GM19099 (cell line): Measurements from ENCODE around the gene CCDC188.

ENCODE experiments used
- POLR2A ChIP-seq: IDR thresholded peaks from 3 replicates; pipeline ENCODE4 v1.6.1; 2011; ENCODE audit warnings: low read depth; ENCODE audit not compliant: insufficient read length; ENCODE audit errors: extremely low read depth

Gene CCDC188

DNA sequence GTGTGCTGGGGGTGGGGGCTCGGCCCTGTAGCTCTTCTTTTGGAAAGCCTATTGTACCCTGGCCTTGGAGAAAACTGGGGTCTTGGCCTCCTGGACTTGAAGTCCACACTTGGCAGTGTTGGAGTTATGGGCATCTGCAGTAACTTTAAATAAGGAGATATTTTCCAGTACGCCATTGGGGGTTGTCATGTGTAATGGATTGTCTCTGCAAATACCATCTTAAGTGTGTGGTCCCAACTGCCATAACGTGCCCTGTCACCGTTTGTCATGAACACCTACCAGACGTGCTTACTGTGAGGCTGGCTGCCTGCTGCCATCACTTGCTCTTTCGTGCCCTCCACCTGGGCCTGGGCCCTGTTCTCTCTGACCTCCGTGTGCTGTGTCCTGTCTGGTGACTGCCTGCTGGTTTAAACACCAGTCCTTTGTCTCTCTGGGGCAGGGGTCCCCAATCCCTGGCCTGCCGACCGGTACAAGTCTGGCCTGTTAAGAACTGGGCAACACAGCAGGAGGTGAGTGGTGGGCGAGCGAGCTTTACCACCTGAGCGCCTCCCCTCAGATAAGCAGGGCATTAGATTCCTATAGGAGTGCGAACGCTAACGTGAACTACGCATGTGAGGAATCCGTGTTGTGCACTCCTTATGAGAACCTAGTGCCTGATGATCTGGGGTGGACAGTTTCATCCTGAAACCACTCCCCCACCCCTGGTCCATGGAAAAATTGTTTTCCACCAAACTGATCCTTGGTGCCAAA is 22.8 kb downstream of the CCDC188 start:
- no peak for TF ChIP-seq POLR2A

DNA sequence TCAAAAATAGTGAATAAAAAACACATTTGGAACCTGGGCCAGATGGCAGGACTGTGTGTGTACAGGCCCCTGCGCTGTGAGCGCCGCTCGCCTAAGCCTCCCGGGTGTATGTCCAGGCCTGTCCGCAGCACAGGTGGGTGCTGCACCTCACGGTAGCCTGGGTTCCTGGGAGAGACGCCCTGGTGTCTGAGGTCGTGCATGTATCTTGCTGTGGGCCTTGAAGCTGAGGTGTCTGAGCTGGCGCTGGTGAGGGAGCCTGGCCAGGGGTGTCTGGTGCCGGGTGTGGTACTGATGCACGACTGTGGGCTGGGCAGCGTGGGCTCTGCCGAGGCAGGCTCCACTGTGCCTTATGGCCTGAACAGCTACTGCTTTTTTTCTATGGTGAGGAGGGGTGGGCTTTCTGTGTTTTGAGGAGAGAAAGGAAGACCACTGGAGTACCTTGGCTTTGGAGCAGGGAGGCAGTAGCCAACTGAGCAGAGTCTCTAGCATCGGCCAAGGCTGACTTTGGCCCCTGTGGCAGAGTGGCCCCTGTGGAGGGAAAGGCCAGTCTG is 23.5 kb downstream of the CCDC188 start:
- TF ChIP-seq POLR2A: no peak

DNA sequence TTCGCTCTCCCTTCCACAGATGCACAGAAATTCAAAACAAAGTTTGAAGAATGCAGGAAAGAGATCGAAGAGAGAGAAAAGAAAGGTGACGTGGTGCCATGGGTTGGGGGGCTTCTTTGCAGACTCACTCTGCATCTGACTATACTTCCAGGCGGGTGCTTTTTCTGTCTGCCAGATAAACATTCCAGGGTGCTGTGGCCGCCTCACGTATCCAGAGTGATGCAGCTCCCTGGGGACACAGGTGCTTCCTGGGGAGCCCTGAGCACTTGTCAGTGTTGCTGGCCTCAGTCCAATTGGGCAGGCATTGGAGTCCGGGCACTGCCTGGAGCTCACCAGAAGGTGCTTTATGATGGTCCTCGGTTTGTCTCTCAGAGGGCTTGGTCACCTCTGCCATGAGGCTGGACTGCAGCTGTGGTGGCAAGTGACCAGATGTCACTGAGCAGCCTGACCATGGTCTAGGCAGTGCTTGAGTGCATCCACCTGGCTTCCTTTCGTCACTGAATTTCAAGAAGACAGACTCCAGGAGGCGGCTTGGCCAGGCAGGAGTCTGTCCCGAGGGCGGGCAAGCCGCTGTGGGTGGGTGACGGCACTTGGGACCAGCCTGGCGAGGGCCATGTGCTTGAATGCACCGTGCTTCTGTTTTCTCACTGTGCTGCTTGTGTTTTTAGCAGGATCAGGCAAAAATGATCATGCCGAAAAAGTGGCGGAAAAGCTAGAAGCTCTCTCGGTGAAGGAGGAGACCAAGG is 24.4 kb downstream of the CCDC188 start:
- no peak for TF ChIP-seq POLR2A

DNA sequence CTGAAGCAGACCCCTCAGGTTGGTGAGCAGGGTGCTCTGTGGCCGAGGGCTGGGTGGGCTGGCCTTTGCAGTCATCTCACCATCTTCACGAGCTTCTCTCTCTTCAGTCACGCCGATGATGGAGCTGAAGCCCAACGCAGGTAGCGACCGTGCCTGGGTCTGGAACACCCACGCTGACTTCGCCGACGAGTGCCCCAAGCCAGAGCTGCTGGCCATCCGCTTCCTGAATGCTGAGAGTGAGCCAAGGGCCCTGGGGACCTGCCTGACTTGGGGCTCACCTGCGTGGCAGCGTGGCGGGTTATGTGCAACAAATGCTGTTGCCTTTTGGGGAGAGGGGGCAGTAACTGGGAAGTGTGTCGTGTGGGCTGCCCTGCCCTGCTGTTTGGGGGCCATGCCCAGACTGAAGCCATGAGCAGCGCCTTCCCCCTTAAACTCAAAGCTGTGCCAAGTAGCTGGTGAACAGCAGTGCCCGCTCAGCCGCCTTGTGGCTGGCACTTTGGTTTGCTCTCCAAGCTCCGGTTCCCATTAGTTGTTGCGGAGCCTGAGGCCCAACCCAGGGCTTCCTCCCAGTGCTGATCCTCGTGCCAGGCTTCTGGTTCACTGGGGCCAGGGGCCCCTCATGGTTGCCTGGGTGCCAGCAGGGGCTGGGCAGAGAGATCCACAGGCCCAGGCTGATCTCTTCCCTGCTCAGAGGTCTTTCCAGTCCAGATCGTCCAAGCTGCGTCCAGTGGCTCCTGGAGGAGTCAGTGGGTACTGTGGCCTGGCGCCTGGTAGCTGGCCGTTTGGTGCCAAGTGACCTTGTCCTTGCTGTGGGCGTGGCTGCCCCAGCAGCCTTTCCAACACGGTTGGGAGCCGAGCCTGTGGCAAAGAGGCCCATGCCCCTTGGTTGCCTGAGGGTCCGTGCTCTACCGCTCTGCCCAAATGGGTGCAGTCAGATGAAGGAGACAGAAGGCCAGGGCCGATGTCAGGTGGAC is 25.4 kb downstream of the CCDC188 start:
- no peak for TF ChIP-seq POLR2A

DNA sequence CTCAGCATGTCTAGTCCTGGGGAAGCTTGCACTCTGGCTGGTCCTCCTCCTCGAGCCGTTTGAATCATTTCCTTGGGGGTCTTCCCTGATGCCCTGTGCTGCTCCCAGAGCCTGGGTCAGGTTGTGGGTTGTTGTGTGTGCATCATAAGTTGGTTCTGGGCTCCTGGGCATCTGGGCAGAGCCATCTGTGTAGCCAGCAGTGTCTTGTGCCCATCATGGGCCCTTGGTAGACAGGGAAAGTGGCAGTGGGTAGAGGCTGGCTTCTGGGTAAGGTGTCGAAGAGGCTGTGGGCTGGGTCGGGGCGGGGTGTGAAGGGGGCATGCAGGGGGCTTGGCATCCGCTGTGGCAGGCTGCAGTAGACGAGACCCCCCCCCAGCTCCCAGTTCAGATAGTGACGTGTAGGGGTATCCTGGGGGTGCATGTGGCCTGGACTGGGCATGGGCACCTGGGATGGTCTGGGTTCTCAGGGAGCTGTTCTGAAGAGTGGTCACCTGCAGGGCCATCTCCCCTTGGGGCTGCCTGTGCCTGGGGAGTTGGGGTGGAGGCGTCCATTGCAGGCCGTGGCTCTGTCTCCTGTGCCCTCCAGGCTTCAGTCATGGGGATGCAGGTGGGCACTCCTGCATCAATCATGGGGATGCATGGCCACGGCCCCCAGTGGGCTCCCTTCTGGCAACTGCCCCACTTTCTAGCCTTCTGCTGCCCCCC is 26.6 kb downstream of the CCDC188 start:
- TF ChIP-seq POLR2A: no peak

DNA sequence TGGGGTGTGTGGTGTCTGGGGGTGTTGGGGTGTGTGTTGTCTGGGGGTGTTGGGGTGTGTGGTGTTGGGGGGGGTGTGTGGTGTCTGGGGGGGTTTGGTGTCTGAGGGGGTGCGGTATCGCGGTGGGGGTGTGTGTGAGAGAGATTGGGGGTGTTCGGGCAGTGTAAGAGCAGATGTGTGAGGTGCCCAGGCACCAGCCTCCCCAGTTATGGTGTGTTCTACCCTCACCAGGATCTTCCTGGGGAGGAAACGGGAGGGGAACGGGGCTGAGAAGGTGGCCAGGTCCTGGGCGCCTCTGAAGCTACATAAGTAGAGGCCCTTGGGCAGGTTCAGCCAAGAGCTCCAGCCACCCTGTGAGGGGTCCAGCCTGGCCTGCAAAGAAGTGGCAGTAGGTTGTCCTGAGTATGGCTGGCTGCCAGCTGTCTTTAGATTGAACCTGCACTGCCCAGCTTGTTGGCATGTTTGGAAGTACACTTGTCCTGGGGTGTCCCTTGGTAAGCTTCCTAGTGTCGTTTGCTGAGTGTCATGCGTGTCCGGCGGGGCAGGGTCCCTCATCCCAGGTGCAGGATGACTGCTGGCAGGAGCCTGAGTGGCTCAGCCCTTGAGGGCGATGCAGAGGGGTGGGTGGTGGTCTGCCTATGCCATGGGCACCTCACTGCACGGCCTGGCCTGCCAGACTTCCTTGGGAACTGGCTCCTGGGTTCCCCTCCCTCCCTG is 27.3 kb downstream of the CCDC188 start:
- TF ChIP-seq POLR2A: no peak

DNA sequence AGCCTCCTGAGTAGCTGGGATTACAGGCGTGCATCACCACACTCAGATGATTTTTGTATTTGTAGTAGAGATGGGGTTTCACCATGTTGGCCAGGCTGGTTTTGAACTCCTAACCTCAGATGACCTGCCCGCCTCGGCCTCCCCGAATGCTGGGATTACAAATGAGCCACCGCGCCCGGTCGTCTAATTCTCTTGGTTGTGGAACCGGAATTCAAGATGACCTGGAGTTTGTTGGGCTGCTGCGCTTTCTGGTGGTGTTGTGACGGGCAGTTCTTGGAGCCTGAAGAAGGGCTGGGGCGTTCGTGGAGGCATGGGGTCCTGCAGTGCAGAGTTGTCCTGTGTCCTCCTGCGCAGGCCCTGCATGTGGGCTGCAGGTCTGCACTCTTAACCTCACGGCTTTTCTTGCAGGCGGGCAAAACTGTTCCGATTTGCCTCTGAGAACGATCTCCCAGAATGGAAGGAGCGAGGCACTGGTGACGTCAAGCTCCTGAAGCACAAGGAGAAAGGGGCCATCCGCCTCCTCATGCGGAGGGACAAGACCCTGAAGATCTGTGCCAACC is 28.9 kb downstream of the CCDC188 start:
- TF ChIP-seq POLR2A: no peak

DNA sequence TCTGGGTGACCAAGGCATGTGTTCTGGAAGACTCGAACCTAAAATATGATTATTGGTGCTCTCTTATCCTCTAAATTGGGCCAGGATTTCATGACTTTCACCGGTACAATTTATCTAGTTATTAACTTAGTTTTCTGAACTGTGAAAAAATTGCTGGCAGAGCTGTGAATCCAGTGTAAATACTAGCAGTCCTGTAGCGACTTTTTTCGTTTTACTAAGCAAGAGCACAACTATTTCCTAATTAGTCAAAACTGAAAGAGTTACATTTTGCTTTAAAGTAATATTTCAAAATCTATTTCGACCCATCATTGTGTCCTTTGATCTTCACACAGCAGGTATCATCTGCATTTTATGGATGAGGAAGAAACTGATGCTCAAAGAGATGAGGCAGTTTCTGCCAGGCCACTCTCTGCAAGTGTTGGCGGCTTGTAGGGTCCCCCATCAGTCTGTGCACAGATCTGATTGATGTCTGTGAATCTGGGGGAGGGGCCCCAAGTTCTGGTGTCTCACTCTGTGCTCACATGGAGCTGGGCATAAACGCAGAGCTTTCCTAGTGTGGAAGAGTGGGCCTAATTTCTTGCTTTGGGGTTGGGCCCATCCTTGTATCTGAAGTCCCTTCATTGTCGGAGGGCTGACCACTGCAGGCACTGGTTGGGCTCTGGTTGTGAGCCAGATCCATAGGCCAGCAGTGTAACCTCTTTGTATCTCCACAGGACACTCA is 32.4 kb downstream of the CCDC188 start:
- TF ChIP-seq POLR2A: no peak

DNA sequence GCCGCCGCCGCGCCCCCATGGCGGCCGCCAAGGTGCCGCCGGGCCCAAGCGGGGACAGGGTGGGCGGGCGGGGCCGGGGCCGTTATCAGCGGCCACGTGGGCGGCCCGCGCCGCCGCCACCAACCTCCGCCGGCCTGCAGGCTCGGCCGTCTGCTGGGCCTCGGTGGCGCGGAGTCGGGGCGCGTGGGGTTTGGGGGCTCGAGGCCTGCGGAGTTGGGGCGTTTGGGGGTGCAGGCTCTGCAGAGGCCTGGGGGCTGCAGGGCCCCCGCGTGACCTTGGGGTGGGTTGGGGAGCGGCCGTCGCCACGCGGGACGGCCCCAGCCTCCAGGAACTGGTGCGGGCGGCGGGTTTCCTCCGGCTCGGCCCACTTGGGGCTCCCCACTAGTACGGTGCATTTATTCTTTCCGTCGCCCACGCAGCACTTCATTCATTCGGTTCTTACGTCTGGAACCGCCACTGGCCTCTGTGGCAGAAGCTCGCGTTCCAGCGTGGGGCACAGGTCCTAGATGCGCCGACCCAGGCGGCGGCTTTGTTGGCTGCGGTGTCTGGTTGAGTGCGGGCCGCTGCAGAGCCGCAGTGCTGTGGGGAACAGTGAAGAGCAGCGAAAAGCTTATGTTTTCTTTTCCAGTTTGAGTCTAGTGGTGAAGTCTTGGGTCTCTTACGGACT is 33.1 kb downstream of the CCDC188 start:
- TF ChIP-seq POLR2A: peak; percentile 10

DNA sequence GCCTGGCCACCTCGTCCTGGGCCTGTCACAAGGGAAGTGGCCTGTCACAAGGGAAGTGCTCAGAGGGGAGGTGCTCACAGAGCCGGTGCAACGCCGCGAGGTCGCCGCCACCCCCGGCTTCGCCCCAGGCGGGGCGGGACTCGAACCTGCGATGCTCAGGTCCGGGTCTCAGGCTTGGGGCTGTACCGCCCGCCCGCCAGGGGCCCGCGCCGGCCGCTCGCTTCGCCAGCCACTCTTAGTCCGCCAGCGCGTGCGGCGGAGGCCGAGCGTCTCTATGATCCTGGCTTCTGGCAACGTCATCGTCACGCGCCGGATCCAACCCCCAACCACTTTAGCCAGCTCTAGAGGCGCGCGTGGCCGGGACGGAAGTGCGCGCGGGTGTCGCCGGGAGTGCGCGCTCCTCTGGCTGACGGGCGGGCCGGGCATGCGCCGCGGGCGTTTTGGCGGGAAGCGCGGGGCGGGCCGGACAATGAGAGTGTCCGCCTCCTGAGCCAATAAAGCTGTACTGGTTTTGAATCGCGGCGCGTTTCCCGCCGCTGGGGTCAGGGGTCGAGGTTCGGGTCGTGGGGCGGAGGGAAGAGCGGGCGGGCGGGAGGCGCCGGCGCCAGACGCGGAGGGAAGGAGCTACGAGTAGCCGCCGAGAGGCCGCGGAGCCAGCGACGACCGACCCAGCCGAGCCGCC is 33.8 kb downstream of the CCDC188 start, which contains the start of gene TRMT2A:
Gene TRMT2A, minus strand, starts transcription at position 276 of the 682 bp plus-strand sequence. CDS start 320 bp downstream, outside the sequence.
- TF ChIP-seq POLR2A: peak; percentile 62

DNA sequence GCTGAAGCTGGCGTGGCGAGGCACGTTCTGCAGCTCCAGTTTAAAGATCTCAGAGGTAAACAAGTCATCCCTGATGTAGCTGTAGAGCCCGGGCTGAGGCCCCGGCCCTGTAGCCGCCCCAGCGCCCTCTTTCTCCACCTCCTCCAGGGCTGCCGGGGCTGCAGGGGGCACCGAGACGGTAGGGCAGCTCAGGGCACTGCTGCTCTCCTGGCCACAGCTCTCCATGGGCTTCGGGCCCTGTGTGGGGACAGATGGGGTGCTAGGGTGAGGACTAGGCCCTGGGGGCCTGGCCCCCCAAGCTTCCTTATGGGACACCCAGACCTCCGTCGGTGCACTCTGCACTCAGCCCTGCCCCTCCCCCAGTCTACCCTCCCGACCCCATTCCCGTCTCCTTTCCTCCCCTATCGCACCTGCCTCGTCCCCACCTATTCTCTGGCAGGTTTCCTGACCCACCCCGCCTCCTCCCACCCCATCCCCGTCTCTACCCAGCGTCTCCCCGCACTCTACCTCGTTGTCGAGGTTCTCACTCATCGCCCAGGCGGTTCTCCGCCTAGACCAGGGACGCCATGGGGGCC is 34.4 kb downstream of the CCDC188 start:
- no peak for TF ChIP-seq POLR2A
